ENCODE results near the gene SLC52A1.
A peak's percentile ranks its signal among the peaks of the same experiment; 100 is the strongest.
"Not testable (repeated sequence)": the region's sequence is repeated elsewhere in the genome, so short reads cannot be mapped to it uniquely, and the experiment has no call there.

Gene SLC52A1

GRCh38 chr17:5035315-5035714 is at the start of gene SLC52A1:
SLC52A1 (minus strand) TSS chr17:5035426; CDS start chr17:5034606, 820 bp downstream.
- Histone ChIP-seq H3K4me1 (ENCODE audit: control insufficient read depth in 1 of 2, insufficient read depth in 2 of 2, low read length in 2 of 2) (no peaks in the 10 kb centered on the region), H3K9me3 (ENCODE audit: control insufficient read depth in 1 of 2, low read length in 2 of 2) (no peaks in the 10 kb centered on the region), H3K27ac (ENCODE audit: low read length) (no peak within 1 kb of the TSS), H3K36me3 (ENCODE audit: control insufficient read depth in 1 of 2, insufficient read depth in 2 of 2, low read length in 2 of 2) (no peaks in the 10 kb centered on the region), H3K4me3 (ENCODE audit: low read depth in 1 of 2, low read length in 2 of 2) (peak within 1 kb of the TSS in 1 of 2 donors; percentile 30), H3K27me3 (ENCODE audit: low read depth, low read length) (no peaks in the 10 kb centered on the region)

GRCh38 chr17:5080591-5080990 is 45.4 kb upstream of the SLC52A1 start:
- Histone ChIP-seq H3K4me3 (ENCODE audit: low read depth in 1 of 2, low read length in 2 of 2) (no peak overlapping the region), H3K27me3 (ENCODE audit: low read depth, low read length) (no peaks in the 10 kb centered on the region), H3K36me3 (ENCODE audit: control insufficient read depth in 1 of 2, insufficient read depth in 2 of 2, low read length in 2 of 2) (peaks cover 0 to 30% of the 10 kb centered on the region in 2 donors), H3K9me3 (ENCODE audit: control insufficient read depth in 1 of 2, low read length in 2 of 2) (peaks cover under 1 to 17% of the 10 kb centered on the region in 2 donors), H3K27ac (ENCODE audit: low read length) (no peak overlapping the region), H3K4me1 (ENCODE audit: control insufficient read depth in 1 of 2, insufficient read depth in 2 of 2, low read length in 2 of 2) (peaks cover 9 to 21% of the 10 kb centered on the region in 2 donors)

- Histone ChIP-seq H3K4me1 (ENCODE audit: control insufficient read depth in 1 of 2, insufficient read depth in 2 of 2, low read length in 2 of 2) (peaks cover 9 to 21% of the 10 kb centered on the region in 2 donors), H3K27ac (ENCODE audit: low read length) (peak within 1 kb of the TSS; percentile 80), H3K36me3 (ENCODE audit: control insufficient read depth in 1 of 2, insufficient read depth in 2 of 2, low read length in 2 of 2) (peaks cover 0 to 16% of the 10 kb centered on the region in 2 donors), H3K27me3 (ENCODE audit: low read depth, low read length) (no peaks in the 10 kb centered on the region), H3K9me3 (ENCODE audit: control insufficient read depth in 1 of 2, low read length in 2 of 2) (peaks cover 0 to 6% of the 10 kb centered on the region in 2 donors), H3K4me3 (ENCODE audit: low read depth in 1 of 2, low read length in 2 of 2) (peak within 1 kb of the TSS; percentile 87 to 96)
Measured at GRCh38 chr17:5078106-5079028, 43.1 kb upstream of the SLC52A1 start, which contains the start of gene ZFP3. ZFP3 (plus strand) TSS chr17:5078467; CDS start chr17:5091505, 13,038 bp downstream.

GRCh38 chr17:5077781-5078105 is 42.5 kb upstream of the SLC52A1 start:
- H3K27me3 ChIP-seq (ENCODE audit: low read depth, low read length) = no peaks in the 10 kb centered on the region
- H3K27ac ChIP-seq (ENCODE audit: low read length) = peak overlapping the region; percentile 80
- peaks cover 0 to 14% of the 10 kb centered on the region in 2 donors for H3K36me3 ChIP-seq (ENCODE audit: control insufficient read depth in 1 of 2, insufficient read depth in 2 of 2, low read length in 2 of 2)
- H3K4me3 ChIP-seq (ENCODE audit: low read depth in 1 of 2, low read length in 2 of 2) = peak overlapping the region; percentile 87 to 96
- peaks cover 9 to 21% of the 10 kb centered on the region in 2 donors for H3K4me1 ChIP-seq (ENCODE audit: control insufficient read depth in 1 of 2, insufficient read depth in 2 of 2, low read length in 2 of 2)
- peaks cover 0 to 1% of the 10 kb centered on the region in 2 donors for H3K9me3 ChIP-seq (ENCODE audit: control insufficient read depth in 1 of 2, low read length in 2 of 2)

- not testable (repeated sequence) for H3K27me3 ChIP-seq (ENCODE audit: low read depth, low read length); H3K27ac ChIP-seq (ENCODE audit: low read length); H3K9me3 ChIP-seq (ENCODE audit: control insufficient read depth in 1 of 2, low read length in 2 of 2); H3K36me3 ChIP-seq (ENCODE audit: control insufficient read depth in 1 of 2, insufficient read depth in 2 of 2, low read length in 2 of 2)
- peak overlapping the region; percentile 87 to 96 for H3K4me3 ChIP-seq (ENCODE audit: low read depth in 1 of 2, low read length in 2 of 2)
- H3K4me1 ChIP-seq (ENCODE audit: control insufficient read depth in 1 of 2, insufficient read depth in 2 of 2, low read length in 2 of 2) = peaks cover 9 to 21% of the 10 kb centered on the region in 2 donors
Measured at GRCh38 chr17:5077275-5077674, 42.0 kb upstream of the SLC52A1 start.

GRCh38 chr17:5075472-5075871 is 40.2 kb upstream of the SLC52A1 start:
- not testable (repeated sequence) for H3K9me3 ChIP-seq (ENCODE audit: control insufficient read depth in 1 of 2, low read length in 2 of 2); H3K4me3 ChIP-seq (ENCODE audit: low read depth in 1 of 2, low read length in 2 of 2); H3K36me3 ChIP-seq (ENCODE audit: control insufficient read depth in 1 of 2, insufficient read depth in 2 of 2, low read length in 2 of 2); H3K27ac ChIP-seq (ENCODE audit: low read length); H3K27me3 ChIP-seq (ENCODE audit: low read depth, low read length)
- H3K4me1 ChIP-seq (ENCODE audit: control insufficient read depth in 1 of 2, insufficient read depth in 2 of 2, low read length in 2 of 2) = peaks cover 9 to 18% of the 10 kb centered on the region in 2 donors

GRCh38 chr17:5069724-5070123 is 34.5 kb upstream of the SLC52A1 start:
- Histone ChIP-seq H3K4me3 (ENCODE audit: low read depth in 1 of 2, low read length in 2 of 2) (no peak overlapping the region), H3K9me3 (ENCODE audit: control insufficient read depth in 1 of 2, low read length in 2 of 2) (no peaks in the 10 kb centered on the region), H3K27me3 (ENCODE audit: low read depth, low read length) (no peaks in the 10 kb centered on the region), H3K36me3 (ENCODE audit: control insufficient read depth in 1 of 2, insufficient read depth in 2 of 2, low read length in 2 of 2) (no peaks in the 10 kb centered on the region), H3K4me1 (ENCODE audit: control insufficient read depth in 1 of 2, insufficient read depth in 2 of 2, low read length in 2 of 2) (no peaks in the 10 kb centered on the region), H3K27ac (ENCODE audit: low read length) (no peak overlapping the region)

- Histone ChIP-seq H3K9me3 (ENCODE audit: control insufficient read depth in 1 of 2, low read length in 2 of 2) (no peaks in the 10 kb centered on the region), H3K36me3 (ENCODE audit: control insufficient read depth in 1 of 2, insufficient read depth in 2 of 2, low read length in 2 of 2) (no peaks in the 10 kb centered on the region), H3K4me3 (ENCODE audit: low read depth in 1 of 2, low read length in 2 of 2) (no peak overlapping the region), H3K27ac (ENCODE audit: low read length) (no peak overlapping the region), H3K4me1 (ENCODE audit: control insufficient read depth in 1 of 2, insufficient read depth in 2 of 2, low read length in 2 of 2) (no peaks in the 10 kb centered on the region), H3K27me3 (ENCODE audit: low read depth, low read length) (no peaks in the 10 kb centered on the region)
Measured at GRCh38 chr17:5068236-5068635, 33.0 kb upstream of the SLC52A1 start.

- Histone ChIP-seq H3K36me3 (ENCODE audit: control insufficient read depth in 1 of 2, insufficient read depth in 2 of 2, low read length in 2 of 2) (no peaks in the 10 kb centered on the region), H3K27me3 (ENCODE audit: low read depth, low read length) (no peaks in the 10 kb centered on the region), H3K4me3 (ENCODE audit: low read depth in 1 of 2, low read length in 2 of 2) (no peak overlapping the region), H3K27ac (ENCODE audit: low read length) (no peak overlapping the region), H3K9me3 (ENCODE audit: control insufficient read depth in 1 of 2, low read length in 2 of 2) (no peaks in the 10 kb centered on the region), H3K4me1 (ENCODE audit: control insufficient read depth in 1 of 2, insufficient read depth in 2 of 2, low read length in 2 of 2) (no peaks in the 10 kb centered on the region)
Measured at GRCh38 chr17:5065227-5065744, 30.1 kb upstream of the SLC52A1 start.

- H3K27ac ChIP-seq (ENCODE audit: low read length) = no peak overlapping the region
- no peaks in the 10 kb centered on the region for H3K4me1 ChIP-seq (ENCODE audit: control insufficient read depth in 1 of 2, insufficient read depth in 2 of 2, low read length in 2 of 2)
- H3K36me3 ChIP-seq (ENCODE audit: control insufficient read depth in 1 of 2, insufficient read depth in 2 of 2, low read length in 2 of 2) = no peaks in the 10 kb centered on the region
- H3K27me3 ChIP-seq (ENCODE audit: low read depth, low read length) = no peaks in the 10 kb centered on the region
- H3K9me3 ChIP-seq (ENCODE audit: control insufficient read depth in 1 of 2, low read length in 2 of 2) = no peaks in the 10 kb centered on the region
- no peak overlapping the region for H3K4me3 ChIP-seq (ENCODE audit: low read depth in 1 of 2, low read length in 2 of 2)
Measured at GRCh38 chr17:5055543-5055942, 20.3 kb upstream of the SLC52A1 start.

- H3K36me3 ChIP-seq (ENCODE audit: control insufficient read depth in 1 of 2, insufficient read depth in 2 of 2, low read length in 2 of 2) = no peaks in the 10 kb centered on the region
- H3K27me3 ChIP-seq (ENCODE audit: low read depth, low read length) = no peaks in the 10 kb centered on the region
- no peak overlapping the region for H3K4me3 ChIP-seq (ENCODE audit: low read depth in 1 of 2, low read length in 2 of 2)
- no peaks in the 10 kb centered on the region for H3K9me3 ChIP-seq (ENCODE audit: control insufficient read depth in 1 of 2, low read length in 2 of 2)
- H3K4me1 ChIP-seq (ENCODE audit: control insufficient read depth in 1 of 2, insufficient read depth in 2 of 2, low read length in 2 of 2) = peaks cover 5 to 11% of the 10 kb centered on the region in 2 donors
- H3K27ac ChIP-seq (ENCODE audit: low read length) = no peak overlapping the region
Measured at GRCh38 chr17:5050278-5050677, 15.1 kb upstream of the SLC52A1 start.
